HEK293T (cell line): ENCODE data around the gene RHNO1.

Source experiments
- FOXK2 ChIP-seq: fragments of 450-650 bp; IDR thresholded peaks from 2 replicates; pipeline ENCODE4 v1.6.1; 2016; ENCODE audit warnings: mild to moderate bottlenecking
- NFRKB ChIP-seq: fragments of 450-650 bp; IDR thresholded peaks from 2 replicates; pipeline ENCODE4 v1.6.1; 2016; ENCODE audit warnings: mild to moderate bottlenecking, moderate library complexity
- SP1 ChIP-seq: fragments of 450-650 bp; IDR thresholded peaks from 2 replicates; pipeline ENCODE4 v1.6.1; 2017
- ZNF384 ChIP-seq: fragments of 450-650 bp; IDR thresholded peaks from 2 replicates; pipeline ENCODE4 v1.6.1; 2016

DNA sequence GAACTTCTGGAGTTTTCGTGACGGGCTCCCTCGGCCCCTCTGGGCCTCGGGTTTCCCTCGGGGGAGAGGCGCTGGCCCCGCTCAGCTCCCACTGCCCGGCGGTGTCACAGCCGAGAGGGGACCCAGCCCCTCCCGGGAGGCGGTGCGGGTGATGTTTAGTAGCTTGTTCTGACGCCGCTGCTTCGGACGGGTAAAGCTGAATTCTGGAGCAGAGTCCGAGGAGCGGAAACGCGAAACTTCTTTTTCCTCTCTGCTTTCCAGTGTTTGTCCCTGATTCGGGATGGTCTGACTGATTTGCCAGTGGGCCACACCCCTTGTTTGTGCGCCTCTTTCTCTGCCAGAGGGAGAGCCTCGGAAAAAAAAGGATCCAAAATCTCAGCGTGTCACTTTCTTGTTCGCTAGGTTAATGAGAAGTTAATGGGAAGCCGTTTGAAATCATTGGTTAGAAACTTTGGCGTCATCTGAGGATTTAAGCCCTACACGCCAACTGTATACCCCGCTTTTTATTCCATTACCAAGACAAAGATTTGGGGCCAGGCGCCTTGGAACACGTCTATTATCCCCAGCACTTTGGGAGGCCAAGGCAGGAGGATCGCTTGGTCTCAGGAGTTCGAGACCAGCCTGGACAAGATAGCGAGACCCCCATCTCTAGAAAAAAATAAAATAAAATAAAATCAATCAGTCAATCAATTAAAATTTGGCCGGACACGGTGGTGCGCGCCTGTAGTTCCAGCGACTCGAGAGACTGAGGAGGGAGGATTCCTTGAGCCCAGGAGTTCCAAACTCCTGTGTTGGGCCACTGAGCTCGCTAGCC, 14.4 kb downstream of the RHNO1 start:
- TF ChIP-seq SP1, result no peak
- TF ChIP-seq NFRKB, result no peak
- no peak for TF ChIP-seq FOXK2
- no peak for TF ChIP-seq ZNF384
